Upper lobe of right lung (tissue), 1 donor: ENCODE measurements around the gene HCST. TPM values are rescaled to one million over a fixed set of nuclear protein-coding genes. Genes with fewer than 3 reads are reported as not detected.

Experiments used
- ATAC-seq: fragments of 200-7000 bp; cut with Tn5 transposase; one replicate; pipeline ENCODE4 v1.9.1; 2020; ENCODE audit warnings: mild to moderate bottlenecking, moderate library complexity
- DNase-seq: peaks from one replicate; pipeline ENCODE4 v3.0.0-alpha.2; 2020
- H3K27ac ChIP-seq: fragments of 200-600 bp; one replicate; pipeline ENCODE4 v1.8.0; 2022
- H3K27me3 ChIP-seq: fragments of 200-600 bp; one replicate; pipeline ENCODE4 v1.8.0; 2022; ENCODE audit warnings: mild to moderate bottlenecking
- H3K36me3 ChIP-seq: fragments of 200-600 bp; one replicate; pipeline ENCODE4 v1.8.0; 2022
- H3K4me1 ChIP-seq: fragments of 200-600 bp; one replicate; pipeline ENCODE4 v1.8.0; 2022
- H3K4me3 ChIP-seq: fragments of 200-600 bp; one replicate; pipeline ENCODE4 v1.8.0; 2022; ENCODE audit warnings: mild to moderate bottlenecking
- H3K9me3 ChIP-seq: fragments of 200-600 bp; one replicate; pipeline ENCODE4 v1.8.0; 2022
- CTCF ChIP-seq: fragments of 200-600 bp; IDR thresholded peaks from one replicate; pipeline ENCODE4 v1.8.0; 2022; ENCODE audit warnings: antibody characterized with exemption
- intact Hi-C: fragments of 100-400 bp; cut with DNase I; formaldehyde crosslinking; loops from one replicate; pipeline ENCODE4 v1.11.0; 2022
- total RNA-seq: library from RNA; stranded (reverse); fragmentation: NEBNext Ultra II Directional; extraction: Animal tissue kit (Norgen Biotek cat#: 25700); gene quantifications from one replicate; pipeline ENCODE4 v1.2.1, GENCODE V29; 2021
- donor health status: DM: no; HTN: yes; CAD: no; lungs with severe emphysema.

The HCST gene
- total RNA-seq, 1 donor from 2014 or later: 44.0 TPM

- H3K9me3 ChIP-seq: no peaks in the 10 kb centered on the region
- H3K36me3 ChIP-seq: no peaks in the 10 kb centered on the region
- H3K4me3 ChIP-seq: peak overlapping the region; percentile 84
- H3K4me1 ChIP-seq: peaks cover 28% of the 10 kb centered on the region
- no peak for DNase-seq
- ATAC-seq: no peak
- peak overlapping the region; percentile 67 for H3K27ac ChIP-seq
- TF ChIP-seq CTCF: no peak
- intact Hi-C loops: no loop called here
- no peaks in the 10 kb centered on the region for H3K27me3 ChIP-seq
These were observed 644 bp downstream of the HCST start for GRCh38 chr19:35902870-35903475.

GRCh38 chr19:35903550-35904179 lies 1.3 kb downstream of the HCST start:
- DNase-seq: peak; percentile 94
- TF ChIP-seq CTCF: no peak
- H3K27me3 ChIP-seq: no peaks in the 10 kb centered on the region
- intact Hi-C loops: no loop called here
- H3K27ac ChIP-seq: peak overlapping the region; percentile 67
- no peaks in the 10 kb centered on the region for H3K36me3 ChIP-seq
- H3K4me3 ChIP-seq: peak overlapping the region; percentile 84
- peaks cover 23% of the 10 kb centered on the region for H3K4me1 ChIP-seq
- no peaks in the 10 kb centered on the region for H3K9me3 ChIP-seq
- ATAC-seq: peak; percentile 71

GRCh38 chr19:35904311-35905068 lies 2.2 kb downstream of the HCST start:
- Histone ChIP-seq H3K9me3 (no peaks in the 10 kb centered on the region), H3K36me3 (no peaks in the 10 kb centered on the region), H3K4me3 (no peak overlapping the region), H3K4me1 (peaks cover 23% of the 10 kb centered on the region), H3K27me3 (no peaks in the 10 kb centered on the region), H3K27ac (peak overlapping the region; percentile 67)
- no peak for TF ChIP-seq CTCF
- no peak for ATAC-seq
- intact Hi-C loops: no loop called here
- no peak for DNase-seq

GRCh38 chr19:35905178-35905727 lies 2.9 kb downstream of the HCST start:
- intact Hi-C loops: no loop called here
- Histone ChIP-seq H3K4me1 (peaks cover 23% of the 10 kb centered on the region), H3K4me3 (no peak overlapping the region), H3K27me3 (no peaks in the 10 kb centered on the region), H3K36me3 (no peaks in the 10 kb centered on the region), H3K9me3 (no peaks in the 10 kb centered on the region), H3K27ac (peak overlapping the region; percentile 67)
- TF ChIP-seq CTCF: no peak
- ATAC-seq (no peak), DNase-seq (no peak)

GRCh38 chr19:35907377-35907745 lies 5.0 kb downstream of the HCST start:
- H3K27ac ChIP-seq: peak overlapping the region; percentile 65
- no peaks in the 10 kb centered on the region for H3K27me3 ChIP-seq
- DNase-seq (peak; percentile 65), ATAC-seq (no peak)
- H3K9me3 ChIP-seq: no peaks in the 10 kb centered on the region
- intact Hi-C loops: no loop called here
- no peak for TF ChIP-seq CTCF
- H3K36me3 ChIP-seq: no peaks in the 10 kb centered on the region
- H3K4me3 ChIP-seq: peak overlapping the region; percentile 41
- H3K4me1 ChIP-seq: peaks cover 18% of the 10 kb centered on the region
